ENCODE data around the gene GAS6.
"Not testable (repeated sequence)": the region's sequence is repeated elsewhere in the genome, so short reads cannot be mapped to it uniquely, and the experiment has no call there.

The GAS6 gene

GRCh38 chr13:113804703-113805430 is 59.0 kb downstream of the GAS6 start:
- no peak for DNase-seq

- no peak for DNase-seq
These were observed 59.7 kb downstream of the GAS6 start for GRCh38 chr13:113804017-113804702.

- no peak for DNase-seq
These were observed 60.4 kb downstream of the GAS6 start for GRCh38 chr13:113803409-113804016.

- DNase-seq: no peak
These were observed 61.1 kb downstream of the GAS6 start for GRCh38 chr13:113802761-113803160.

GRCh38 chr13:113802090-113802531 is 61.8 kb downstream of the GAS6 start:
- DNase-seq: no peak

GRCh38 chr13:113801289-113801961 is 62.5 kb downstream of the GAS6 start:
- DNase-seq: no peak

- no peak for DNase-seq
These were observed 63.3 kb downstream of the GAS6 start for GRCh38 chr13:113800576-113800926.

GRCh38 chr13:113798200-113798811 is 65.6 kb downstream of the GAS6 start:
- no peak for DNase-seq

- no peak for DNase-seq
These were observed 66.8 kb downstream of the GAS6 start for GRCh38 chr13:113796964-113797676.

GRCh38 chr13:113796211-113796963 is 67.5 kb downstream of the GAS6 start:
- DNase-seq: no peak

- not testable (repeated sequence) for DNase-seq
These were observed 68.5 kb downstream of the GAS6 start for GRCh38 chr13:113795362-113795761.

GRCh38 chr13:113794764-113795173 is 69.1 kb downstream of the GAS6 start:
- DNase-seq: no peak

- DNase-seq: no peak
These were observed 69.8 kb downstream of the GAS6 start for GRCh38 chr13:113794086-113794485.

- DNase-seq: no peak
These were observed 70.2 kb downstream of the GAS6 start for GRCh38 chr13:113793718-113794085.

- DNase-seq: no peak
These were observed 70.8 kb downstream of the GAS6 start for GRCh38 chr13:113792886-113793717.

GRCh38 chr13:113792236-113792770 is 71.6 kb downstream of the GAS6 start:
- no peak for DNase-seq

GRCh38 chr13:113791761-113792160 is 72.1 kb downstream of the GAS6 start:
- DNase-seq: no peak

GRCh38 chr13:113791226-113791625 is 72.7 kb downstream of the GAS6 start:
- DNase-seq: no peak

- not testable (repeated sequence) for DNase-seq
These were observed 73.9 kb downstream of the GAS6 start for GRCh38 chr13:113789931-113790330.

- DNase-seq: no peak
These were observed 74.7 kb downstream of the GAS6 start for GRCh38 chr13:113789167-113789566.

Data from T-helper 9 cell (primary cell).